Activated CD4-positive, CD25-positive, alpha-beta regulatory T cell treated with anti-CD3 and anti-CD28 coated beads, Interleukin-2, amount 50 U/mL, for 72 hours (primary cell): ENCODE measurements around the gene HMGCLL1.

Source experiments
- DNase-seq: peaks from one replicate; pipeline ENCODE4 v3.0.0; 2021

HMGCLL1 gene

GRCh38 chr6:55578537-55579363 is at the start of gene HMGCLL1:
Gene HMGCLL1, minus strand, starts transcription at chr6:55579192. Its CDS starts 137 bp downstream, at chr6:55579055.
- DNase-seq = no peak

- DNase-seq = no peak
Measured at GRCh38 chr6:55621993-55622392, 43.0 kb upstream of the HMGCLL1 start.

- no peak for DNase-seq
Measured at GRCh38 chr6:55621244-55621643, 42.3 kb upstream of the HMGCLL1 start.

GRCh38 chr6:55617272-55617671 is 38.3 kb upstream of the HMGCLL1 start:
- no peak for DNase-seq

- DNase-seq = no peak
Measured at GRCh38 chr6:55604021-55604420, 25.0 kb upstream of the HMGCLL1 start.

- no peak for DNase-seq
Measured at GRCh38 chr6:55601120-55601519, 22.1 kb upstream of the HMGCLL1 start.

- no peak for DNase-seq
Measured at GRCh38 chr6:55594442-55594841, 15.4 kb upstream of the HMGCLL1 start.

- no peak for DNase-seq
Measured at GRCh38 chr6:55584654-55585354, 5.8 kb upstream of the HMGCLL1 start.

- DNase-seq = no peak
Measured at GRCh38 chr6:55576811-55577210, 2.2 kb downstream of the HMGCLL1 start.

GRCh38 chr6:55574556-55574955 is 4.4 kb downstream of the HMGCLL1 start:
- DNase-seq = no peak

- no peak for DNase-seq
Measured at GRCh38 chr6:55569638-55570037, 9.4 kb downstream of the HMGCLL1 start.

GRCh38 chr6:55568808-55569439 is 10.1 kb downstream of the HMGCLL1 start:
- no peak for DNase-seq

- DNase-seq = no peak
Measured at GRCh38 chr6:55567558-55567957, 11.4 kb downstream of the HMGCLL1 start.

- no peak for DNase-seq
Measured at GRCh38 chr6:55566036-55566710, 12.8 kb downstream of the HMGCLL1 start.

GRCh38 chr6:55562318-55562717 is 16.7 kb downstream of the HMGCLL1 start:
- no peak for DNase-seq

GRCh38 chr6:55560290-55560885 is 18.6 kb downstream of the HMGCLL1 start:
- DNase-seq = no peak

GRCh38 chr6:55557146-55557545 is 21.8 kb downstream of the HMGCLL1 start:
- DNase-seq = no peak

GRCh38 chr6:55545791-55546190 is 33.2 kb downstream of the HMGCLL1 start:
- no peak for DNase-seq

- no peak for DNase-seq
Measured at GRCh38 chr6:55543633-55544309, 35.2 kb downstream of the HMGCLL1 start.

GRCh38 chr6:55541024-55541423 is 38.0 kb downstream of the HMGCLL1 start:
- no peak for DNase-seq

GRCh38 chr6:55536391-55536956 is 42.5 kb downstream of the HMGCLL1 start:
- DNase-seq = no peak

GRCh38 chr6:55531496-55531895 is 47.5 kb downstream of the HMGCLL1 start:
- no peak for DNase-seq
